H1 (cell line): Measurements from ENCODE around the gene CREG2. TPM values are rescaled to one million over a fixed set of nuclear protein-coding genes. Genes with fewer than 3 reads are reported as not detected.

Experiments
- CTCF ChIA-PET: fragments of 300-600 bp; sonication (Branson Sonifier 250); formaldehyde crosslinking; loops from one replicate; lab custom pipeline; 2021; ENCODE audit not compliant: partially characterized antibody; lab: Charles Lee
- POLR2A ChIA-PET: fragments of 300-600 bp; sonication (Branson Sonifier 250); formaldehyde crosslinking; loops from one replicate; lab custom pipeline; 2021; ENCODE audit warnings: inconsistent platforms; ENCODE audit not compliant: partially characterized antibody; lab: Charles Lee
- DNase-seq, 2 experiments: peaks; one replicate each; pipeline versions ENCODE4 v3.0.0 to v3.0.0-alpha.2; 2010 to 2022; ENCODE audit warnings: low spot score in 2 of 2, low read depth in 1 of 2, mixed read lengths in 1 of 2
- FAIRE-seq: peaks from 2 replicates; lab custom pipeline; 2011; peaks lifted over from hg19 to GRCh38; lab: Jason Lieb, UNC
- H2AFZ ChIP-seq: 2 replicates; pipeline ENCODE4 v1.8.1; 2012; ENCODE audit warnings: low read length, inconsistent platforms
- H2AK5ac ChIP-seq: 2 replicates; pipeline ENCODE4 v1.6.1; 2013; ENCODE audit warnings: low read depth, low read length
- H2BK120ac ChIP-seq: replicated peaks from 2 replicates; pipeline ENCODE3; 2013; ENCODE audit warnings: low read depth, low read length, inconsistent platforms
- H2BK12ac ChIP-seq: 2 replicates; pipeline ENCODE4 v1.6.1; 2013; ENCODE audit warnings: low read depth, low read length
- H2BK15ac ChIP-seq: 2 replicates; pipeline ENCODE4 v1.6.1; 2013; ENCODE audit warnings: low read length
- H2BK20ac ChIP-seq: 2 replicates; pipeline ENCODE4 v1.6.1; 2013; ENCODE audit warnings: low read length
- H2BK5ac ChIP-seq: 2 replicates; pipeline ENCODE4 v1.6.1; 2013; ENCODE audit warnings: low read depth, low read length
- H3K14ac ChIP-seq: 2 replicates; pipeline ENCODE4 v1.6.1; 2013; ENCODE audit warnings: inconsistent platforms; ENCODE audit not compliant: insufficient read length
- H3K18ac ChIP-seq: 2 replicates; pipeline ENCODE4 v1.6.1; 2013; ENCODE audit warnings: low read length; ENCODE audit errors: extremely low read depth
- H3K23ac ChIP-seq: 2 replicates; pipeline ENCODE4 v1.6.1; 2013; ENCODE audit warnings: inconsistent platforms; ENCODE audit not compliant: insufficient read length
- H3K23me2 ChIP-seq: 2 replicates; pipeline ENCODE4 v1.6.1; 2013; ENCODE audit warnings: low read depth, low read length
- H3K27ac ChIP-seq: 2 replicates; pipeline ENCODE4 v1.6.1; 2011; ENCODE audit warnings: low read depth, low read length, inconsistent platforms
- H3K27me3 ChIP-seq, 4 experiments: replicated peaks in 1 of 4; 1 replicate in 1 of 4; 2 replicates in 3 of 4; pipeline versions ENCODE4 v1.6.1 to v1.8.1; 2011 to 2013; ENCODE audit warnings: low read length in 3 of 4, mild to moderate bottlenecking in 3 of 4, inconsistent platforms in 2 of 4, mixed read lengths in 2 of 4, moderate library complexity in 1 of 4; ENCODE audit not compliant: control insufficient read depth in 3 of 4, insufficient read depth in 3 of 4; ENCODE audit errors: extremely low read depth in 1 of 4
- H3K36me3 ChIP-seq, 4 experiments: 2 replicates each; pipeline versions ENCODE4 v1.6.1 to v1.8.1; 2011 to 2013; ENCODE audit warnings: mild to moderate bottlenecking in 4 of 4, low read length in 3 of 4, moderate library complexity in 2 of 4, control low read depth in 1 of 4, inconsistent platforms in 1 of 4; ENCODE audit not compliant: insufficient read depth in 4 of 4, control insufficient read depth in 2 of 4
- H3K4ac ChIP-seq: replicated peaks from 2 replicates; pipeline ENCODE3; 2013; ENCODE audit warnings: low read length, low read depth, mixed read lengths, inconsistent platforms; ENCODE audit not compliant: insufficient read length
- H3K4me1 ChIP-seq, 4 experiments: replicated peaks in 1 of 4; 1 replicate in 1 of 4; 2 replicates in 3 of 4; pipeline versions ENCODE4 v1.6.1 to v1.8.1; 2011 to 2013; ENCODE audit warnings: low read length in 3 of 4, inconsistent platforms in 2 of 4, mixed read lengths in 1 of 4; ENCODE audit not compliant: insufficient read depth in 4 of 4, control insufficient read depth in 3 of 4
- H3K4me2 ChIP-seq, 2 experiments: 2 replicates each; pipeline versions ENCODE4 v1.6.1 to v1.8.1; 2011 to 2013; ENCODE audit warnings: low read depth in 2 of 2, low read length in 2 of 2, control low read depth in 1 of 2, inconsistent platforms in 1 of 2, mild to moderate bottlenecking in 1 of 2; ENCODE audit not compliant: insufficient read depth in 1 of 2
- H3K4me3 ChIP-seq, 4 experiments: fragments of 200-600, 300-600 bp in 1 of 4; sonication (generic), shearing (Covaris generic), sonication (Bioruptor Twin) in 1 of 4; 2 replicates each; pipeline versions ENCODE4 v1.5.1 to v1.8.1; 2011 to 2016; ENCODE audit warnings: low read length in 4 of 4, low read depth in 3 of 4, control low read depth in 2 of 4, inconsistent platforms in 2 of 4, mild to moderate bottlenecking in 2 of 4, mixed read lengths in 1 of 4, moderate library complexity in 1 of 4; ENCODE audit not compliant: insufficient read depth in 2 of 4; ENCODE audit errors: extremely low read depth in 1 of 4
- H3K56ac ChIP-seq: replicated peaks from 2 replicates; pipeline ENCODE3; 2013; ENCODE audit warnings: low read depth, mild to moderate bottlenecking, mixed read lengths, low read length, inconsistent platforms; ENCODE audit not compliant: insufficient read length
- H3K79me1 ChIP-seq: 2 replicates; pipeline ENCODE4 v1.6.1; 2013; ENCODE audit warnings: low read depth, low read length, control low read depth
- H3K79me2 ChIP-seq, 2 experiments: 2 replicates each; pipeline versions ENCODE4 v1.6.1 to v1.8.1; 2012 to 2013; ENCODE audit warnings: low read length in 2 of 2, mild to moderate bottlenecking in 2 of 2, inconsistent platforms in 1 of 2; ENCODE audit not compliant: insufficient read depth in 2 of 2, control insufficient read depth in 1 of 2
- H3K9ac ChIP-seq, 4 experiments: replicated peaks in 1 of 4; 1 replicate in 1 of 4; 2 replicates in 3 of 4; pipeline versions ENCODE4 v1.6.1 to v1.8.1; 2011 to 2013; ENCODE audit warnings: low read depth in 3 of 4, low read length in 3 of 4, control low read depth in 2 of 4, mild to moderate bottlenecking in 2 of 4, moderate library complexity in 2 of 4, inconsistent platforms in 1 of 4; ENCODE audit errors: extremely low read depth in 1 of 4
- H3K9me3 ChIP-seq, 2 experiments: 2 replicates each; pipeline versions ENCODE4 v1.6.1 to v1.8.1; 2012 to 2013; ENCODE audit warnings: mild to moderate bottlenecking in 2 of 2, moderate library complexity in 2 of 2, control low read depth in 1 of 2, inconsistent platforms in 1 of 2, low read depth in 1 of 2, low read length in 1 of 2, mixed read lengths in 1 of 2; ENCODE audit not compliant: insufficient read depth in 2 of 2
- H4K20me1 ChIP-seq, 2 experiments: replicated peaks in 1 of 2; 2 replicates each; pipeline versions ENCODE3 to v1.8.1; 2011 to 2013; ENCODE audit warnings: inconsistent platforms in 2 of 2, low read length in 2 of 2, mild to moderate bottlenecking in 1 of 2; ENCODE audit not compliant: insufficient read depth in 2 of 2, control insufficient read depth in 1 of 2
- H4K5ac ChIP-seq: 2 replicates; pipeline ENCODE4 v1.6.1; 2013; ENCODE audit warnings: low read length, low read depth, mixed read lengths, inconsistent platforms; ENCODE audit not compliant: insufficient read length
- H4K8ac ChIP-seq: 2 replicates; pipeline ENCODE4 v1.8.0; 2013; ENCODE audit warnings: mild to moderate bottlenecking, moderate library complexity, low read length, inconsistent platforms; ENCODE audit not compliant: insufficient read depth; ENCODE audit errors: extremely low read depth
- H4K91ac ChIP-seq: replicated peaks from 2 replicates; pipeline ENCODE3; 2013; ENCODE audit warnings: low read length, mixed read lengths, inconsistent platforms; ENCODE audit not compliant: insufficient read length
- ATF2 ChIP-seq: IDR thresholded peaks from 2 replicates; pipeline ENCODE4 v1.6.1; 2012; ENCODE audit warnings: low read length, inconsistent platforms
- ATF3 ChIP-seq: IDR thresholded peaks from 2 replicates; pipeline ENCODE4 v1.6.1; 2011; ENCODE audit warnings: low read depth, mild to moderate bottlenecking, low read length; ENCODE audit not compliant: insufficient read depth
- CBX5 ChIP-seq: fragments of 300-800, 300-1000 bp; sonication (generic); IDR thresholded peaks from 2 replicates; pipeline ENCODE4 v1.7.1; 2016; ENCODE audit warnings: antibody characterized with exemption, low read length, low read depth
- GABPA ChIP-seq: IDR thresholded peaks from 2 replicates; pipeline ENCODE4 v1.6.1; 2011; ENCODE audit warnings: mild to moderate bottlenecking, low read length, moderate library complexity, borderline replicate concordance; ENCODE audit not compliant: insufficient read depth
- MAX ChIP-seq: IDR thresholded peaks from 2 replicates; pipeline ENCODE4 v1.6.1; 2012; ENCODE audit warnings: inconsistent platforms
- PHF8 ChIP-seq: fragments of 200-600 bp; sonication (generic); conservative IDR thresholded peaks from 2 replicates; pipeline ENCODE4 v1.7.1; 2012; ENCODE audit warnings: low read depth, mild to moderate bottlenecking, inconsistent platforms, low read length, moderate library complexity
- RAD21 ChIP-seq, 2 experiments: IDR thresholded peaks in 1 of 2; conservative IDR thresholded peaks in 1 of 2; 2 replicates each; pipeline ENCODE4 v1.6.1; 2011; ENCODE audit warnings: low read depth in 2 of 2, low read length in 2 of 2, improper control_type of control experiment in 1 of 2, inconsistent platforms in 1 of 2, mild to moderate bottlenecking in 1 of 2, moderate library complexity in 1 of 2
- SAP30 ChIP-seq: fragments of 300-600 bp; sonication (generic); IDR thresholded peaks from 2 replicates; pipeline ENCODE4 v1.7.1; 2012; ENCODE audit warnings: low read length, moderate library complexity, mild to moderate bottlenecking, inconsistent platforms; ENCODE audit not compliant: insufficient read depth, insufficient replicate concordance
- SP4 ChIP-seq: IDR thresholded peaks from 2 replicates; pipeline ENCODE4 v1.6.1; 2012; ENCODE audit warnings: low read length, inconsistent platforms
- TBP ChIP-seq: IDR thresholded peaks from 2 replicates; pipeline ENCODE4 v1.6.1; 2011; ENCODE audit warnings: low read depth, low read length, improper control_type of control experiment
- YY1 ChIP-seq: IDR thresholded peaks from 2 replicates; pipeline ENCODE4 v1.6.1; 2011; ENCODE audit warnings: low read depth, mild to moderate bottlenecking, low read length
- WGBS, 2 experiments: shearing (Covaris generic) in 1 of 2; methylation state at CpG; one replicate each; pipeline versions ENCODE4 v1.1.6 to v1.1.7; 2013 to 2015; ENCODE audit warnings: low lambda C conversion rate in 2 of 2, mixed read lengths in 2 of 2, inconsistent platforms in 1 of 2, low coverage in 1 of 2, missing lambda C conversion rate in 1 of 2; ENCODE audit not compliant: insufficient replicate concordance in 2 of 2, insufficient coverage in 1 of 2, insufficient read length in 1 of 2; ENCODE audit errors: extremely low coverage in 1 of 2, missing lambda C conversion rate in 1 of 2; 5-methylcytosine and 5-hydroxymethylcytosine counted together
- polyA plus RNA-seq, 7 experiments: library from polyadenylated mRNA; depleted of rRNA in 3 of 7; stranded (reverse) in 5 of 7; unstranded in 2 of 7; fragments of >200 nt in 5 of 7; fragments of 200-250 nt in 2 of 7; gene quantifications; 1 replicate in 5 of 7; 2 replicates in 1 of 7; 4 replicates in 1 of 7; pipeline versions ENCODE4 v1.2.1 to v1.2.3, GENCODE V29; 2011 to 2013; ENCODE audit warnings: missing spikeins in 2 of 7, mixed read lengths in 2 of 7
- total RNA-seq: library from RNA; stranded (reverse); fragmentation: NEBNext Ultra II Directional; extraction: Animal tissue kit (Norgen Biotek cat#: 25700); gene quantifications from 2 replicates; pipeline ENCODE4 v1.2.1, GENCODE V29; 2021

The CREG2 gene
- total and polyA plus RNA-seq, 2 of the 8 experiments (the other 6 are each of a cell fraction or from before 2014, with no cell fraction given) = 2.0 to 2.2 TPM

- H2BK5ac ChIP-seq = no peak overlapping the region
- H2BK12ac ChIP-seq = no peak overlapping the region
- no peak overlapping the region for H3K23ac ChIP-seq
- H3K27me3 ChIP-seq = no peaks in the 10 kb centered on the region
- no peaks in the 10 kb centered on the region for H3K79me1 ChIP-seq
- ChIA-PET CTCF (interaction anchor here (1.3 to 2.5 kb wide), 2 partner anchors 14 to 54 kb away, joined by 3 to 14 read pairs; no protein-coding TSS in a partner anchor), POLR2A (no interaction called here)
- no peak overlapping the region for H4K8ac ChIP-seq
- DNase-seq = no peak
- no peak overlapping the region for H2BK15ac ChIP-seq
- H2AK5ac ChIP-seq = no peak overlapping the region
- H3K4me1 ChIP-seq = peaks cover 0 to 6% (median 2%) of the 10 kb centered on the region in 4 experiments; a peak in 5 of 7 replicates
- no peak overlapping the region for H2AFZ ChIP-seq
- no peak overlapping the region for H4K91ac ChIP-seq
- no peak for FAIRE-seq
- H3K4me2 ChIP-seq = no peak overlapping the region
- no peak overlapping the region for H3K56ac ChIP-seq
- H3K18ac ChIP-seq = no peak overlapping the region
- 95% methylated on average over 2 of the region's 2 CpGs; no CpG with 5 or more reads in 1 of the 2 experiments for WGBS, 2 experiments
- no peak overlapping the region for H3K9ac ChIP-seq
- H2BK20ac ChIP-seq = no peak overlapping the region
- no peak overlapping the region for H3K14ac ChIP-seq
- H3K23me2 ChIP-seq = no peaks in the 10 kb centered on the region
- H3K9me3 ChIP-seq = no peaks in the 10 kb centered on the region
- no peak overlapping the region for H3K27ac ChIP-seq
- no peak overlapping the region for H2BK120ac ChIP-seq
- no peak overlapping the region for H4K5ac ChIP-seq
- no peak overlapping the region for H3K4me3 ChIP-seq
- H3K36me3 ChIP-seq = no peaks in the 10 kb centered on the region
- no peaks in the 10 kb centered on the region for H4K20me1 ChIP-seq
- H3K4ac ChIP-seq = no peak overlapping the region
- no peaks in the 10 kb centered on the region for H3K79me2 ChIP-seq
- TF ChIP-seq YY1 (no peak), SP4 (no peak), GABPA (no peak), CBX5 (no peak), TBP (no peak), MAX (no peak), ATF3 (no peak), PHF8 (no peak), SAP30 (no peak), RAD21 (IDR thresholded peaks at IDR 0.05 in 1 of 2, conservative IDR thresholded peaks at IDR 0.05 in 1 of 2; ENCODE audit: low read depth in 2 of 2, low read length in 2 of 2) (no peak), ATF2 (no peak)
Observed at GRCh38 chr2:101356521-101356920, 30.8 kb downstream of the CREG2 start.
